IPS DF 6.9 (cell line): ENCODE results near the gene AKT3.

Experiments used
- DNase-seq: peaks from one replicate; pipeline ENCODE4 v3.0.0-alpha.2; 2013; ENCODE audit warnings: low read depth, low spot score
- H3K27ac ChIP-seq: one replicate; pipeline ENCODE4 v1.5.1; 2013; ENCODE audit warnings: low read length, control low read depth
- H3K27me3 ChIP-seq: 2 replicates; pipeline ENCODE4 v1.6.1; 2013; ENCODE audit warnings: mild to moderate bottlenecking, low read length; ENCODE audit not compliant: control insufficient read depth, insufficient read depth
- H3K36me3 ChIP-seq: 2 replicates; pipeline ENCODE4 v1.6.1; 2013; ENCODE audit warnings: low read length; ENCODE audit not compliant: control insufficient read depth, insufficient read depth
- H3K4me1 ChIP-seq: 2 replicates; pipeline ENCODE4 v1.6.1; 2013; ENCODE audit warnings: low read length; ENCODE audit not compliant: control insufficient read depth, insufficient read depth
- H3K4me3 ChIP-seq: 2 replicates; pipeline ENCODE4 v1.5.1; 2013; ENCODE audit warnings: mild to moderate bottlenecking, low read length
- H3K9me3 ChIP-seq: 2 replicates; pipeline ENCODE4 v1.6.1; 2013; ENCODE audit warnings: low read length, inconsistent platforms; ENCODE audit not compliant: control insufficient read depth, insufficient read depth
- WGBS: extraction: QIAGEN DNeasy Blood & Tissue Kit; methylation state at CpG from one replicate; pipeline ENCODE4 v1.1.7; 2013; ENCODE audit warnings: mixed read lengths, missing lambda C conversion rate; ENCODE audit not compliant: insufficient read length, insufficient coverage; 5-methylcytosine and 5-hydroxymethylcytosine counted together

Gene AKT3

GRCh38 chr1:243568793-243569192 lies 281.2 kb downstream of the AKT3 start:
- no peaks in the 10 kb centered on the region for H3K4me1 ChIP-seq
- no CpG with 5 or more reads among the region's 4 CpGs for WGBS
- no peak overlapping the region for H3K27ac ChIP-seq
- H3K36me3 ChIP-seq = no peaks in the 10 kb centered on the region
- no peaks in the 10 kb centered on the region for H3K9me3 ChIP-seq
- DNase-seq = no peak
- no peak overlapping the region for H3K4me3 ChIP-seq
- H3K27me3 ChIP-seq = no peaks in the 10 kb centered on the region

GRCh38 chr1:243564814-243565213 lies 285.2 kb downstream of the AKT3 start:
- DNase-seq = no peak
- H3K27ac ChIP-seq = no peak overlapping the region
- no peaks in the 10 kb centered on the region for H3K27me3 ChIP-seq
- H3K4me3 ChIP-seq = no peak overlapping the region
- H3K36me3 ChIP-seq = no peaks in the 10 kb centered on the region
- H3K9me3 ChIP-seq = no peaks in the 10 kb centered on the region
- H3K4me1 ChIP-seq = no peaks in the 10 kb centered on the region

- Histone ChIP-seq H3K27ac (no peak overlapping the region), H3K9me3 (no peaks in the 10 kb centered on the region), H3K36me3 (no peaks in the 10 kb centered on the region), H3K4me3 (no peak overlapping the region), H3K27me3 (no peaks in the 10 kb centered on the region), H3K4me1 (no peaks in the 10 kb centered on the region)
- no CpG with 5 or more reads among the region's 4 CpGs for WGBS
- DNase-seq = no peak
These were observed 286.3 kb downstream of the AKT3 start for GRCh38 chr1:243563732-243564131.

GRCh38 chr1:243562473-243562872 lies 287.6 kb downstream of the AKT3 start:
- Histone ChIP-seq H3K36me3 (no peaks in the 10 kb centered on the region), H3K27ac (no peak overlapping the region), H3K27me3 (no peaks in the 10 kb centered on the region), H3K4me1 (no peaks in the 10 kb centered on the region), H3K9me3 (no peaks in the 10 kb centered on the region), H3K4me3 (no peak overlapping the region)
- WGBS = no CpG with 5 or more reads among the region's 1 CpG
- DNase-seq = no peak

- no peak for DNase-seq
- Histone ChIP-seq H3K4me1 (no peaks in the 10 kb centered on the region), H3K4me3 (no peak overlapping the region), H3K27me3 (no peaks in the 10 kb centered on the region), H3K27ac (no peak overlapping the region), H3K9me3 (no peaks in the 10 kb centered on the region), H3K36me3 (no peaks in the 10 kb centered on the region)
- WGBS = no CpG with 5 or more reads among the region's 2 CpGs
These were observed 288.3 kb downstream of the AKT3 start for GRCh38 chr1:243561588-243562319.

- no peak for DNase-seq
- Histone ChIP-seq H3K36me3 (no peaks in the 10 kb centered on the region), H3K27ac (no peak overlapping the region), H3K4me1 (no peaks in the 10 kb centered on the region), H3K27me3 (no peaks in the 10 kb centered on the region), H3K9me3 (no peaks in the 10 kb centered on the region), H3K4me3 (no peak overlapping the region)
- no CpG with 5 or more reads among the region's 7 CpGs for WGBS
These were observed 290.4 kb downstream of the AKT3 start for GRCh38 chr1:243559575-243560162.

- no peak for DNase-seq
- Histone ChIP-seq H3K9me3 (no peaks in the 10 kb centered on the region), H3K27me3 (no peaks in the 10 kb centered on the region), H3K4me3 (no peak overlapping the region), H3K4me1 (no peaks in the 10 kb centered on the region), H3K27ac (no peak overlapping the region), H3K36me3 (no peaks in the 10 kb centered on the region)
- WGBS = no CpG with 5 or more reads among the region's 1 CpG
These were observed 291.5 kb downstream of the AKT3 start for GRCh38 chr1:243558576-243558975.

- Histone ChIP-seq H3K9me3 (no peaks in the 10 kb centered on the region), H3K27ac (no peak overlapping the region), H3K4me1 (no peaks in the 10 kb centered on the region), H3K4me3 (no peak overlapping the region), H3K36me3 (no peaks in the 10 kb centered on the region), H3K27me3 (no peaks in the 10 kb centered on the region)
- no peak for DNase-seq
These were observed 292.2 kb downstream of the AKT3 start for GRCh38 chr1:243557866-243558265.

GRCh38 chr1:243554686-243555085 lies 295.4 kb downstream of the AKT3 start:
- no peaks in the 10 kb centered on the region for H3K4me1 ChIP-seq
- no peak overlapping the region for H3K4me3 ChIP-seq
- H3K27ac ChIP-seq = no peak overlapping the region
- no peaks in the 10 kb centered on the region for H3K9me3 ChIP-seq
- no peaks in the 10 kb centered on the region for H3K27me3 ChIP-seq
- DNase-seq = no peak
- WGBS = 100% methylated on average over 1 of the region's 4 CpGs
- H3K36me3 ChIP-seq = no peaks in the 10 kb centered on the region

- Histone ChIP-seq H3K4me3 (no peak overlapping the region), H3K9me3 (no peaks in the 10 kb centered on the region), H3K36me3 (no peaks in the 10 kb centered on the region), H3K4me1 (no peaks in the 10 kb centered on the region), H3K27ac (no peak overlapping the region), H3K27me3 (no peaks in the 10 kb centered on the region)
- DNase-seq = no peak
- WGBS = no CpG with 5 or more reads among the region's 2 CpGs
These were observed 297.0 kb downstream of the AKT3 start for GRCh38 chr1:243553090-243553489.

GRCh38 chr1:243550276-243550675 lies 299.8 kb downstream of the AKT3 start:
- Histone ChIP-seq H3K36me3 (no peaks in the 10 kb centered on the region), H3K9me3 (no peaks in the 10 kb centered on the region), H3K27me3 (no peaks in the 10 kb centered on the region), H3K4me1 (no peaks in the 10 kb centered on the region), H3K4me3 (no peak overlapping the region), H3K27ac (no peak overlapping the region)
- no peak for DNase-seq
- WGBS = no CpG with 5 or more reads among the region's 6 CpGs
